Natural killer cell treated with Interleukin-12 subunit alpha and Interleukin-12 subunit beta and Interleukin-15 and Interleukin-18, amount 100 ng/mL, for 72 hours (primary cell): ENCODE measurements around the gene DNAH12. TPM values are rescaled to one million over a fixed set of nuclear protein-coding genes. Genes with fewer than 3 reads are reported as not detected.

Experiments
- ATAC-seq, 2 donors: fragments of 150-1000 bp; cut with Tn5 transposase in 1 of 2; sonication (Bioruptor Pico), chemical (Tn5 transposase) in 1 of 2; 2 replicates each; pipeline ENCODE4 v1.10.0; 2021
- DNase-seq: peaks from one replicate; pipeline ENCODE4 v3.0.0; 2022; ENCODE audit warnings: low spot score
- H3K27ac Mint-ChIP-seq, 2 donors: 1 replicate in 1 of 2; 2 replicates in 1 of 2; pipeline ENCODE4 v1.8.0; 2022; ENCODE audit warnings: mixed read lengths in 2 of 2, mild to moderate bottlenecking in 1 of 2, moderate library complexity in 1 of 2
- H3K27me3 Mint-ChIP-seq, 2 donors: 1 replicate in 1 of 2; 2 replicates in 1 of 2; pipeline ENCODE4 v1.8.0; 2022; ENCODE audit warnings: mixed read lengths in 2 of 2
- H3K36me3 Mint-ChIP-seq: one replicate; pipeline ENCODE4 v1.8.0; 2022; ENCODE audit warnings: mixed read lengths
- H3K4me1 Mint-ChIP-seq, 2 donors: 1 replicate in 1 of 2; 2 replicates in 1 of 2; pipeline ENCODE4 v1.8.0; 2022; ENCODE audit warnings: low read depth in 2 of 2, mixed read lengths in 2 of 2, mild to moderate bottlenecking in 1 of 2
- H3K4me3 Mint-ChIP-seq: one replicate; pipeline ENCODE4 v1.8.0; 2022; ENCODE audit warnings: mixed read lengths
- H3K9me3 Mint-ChIP-seq: 2 replicates; pipeline ENCODE4 v1.8.0; 2022; ENCODE audit warnings: mixed read lengths
- total RNA-seq, 2 donors: library from RNA; stranded (reverse); gene quantifications; one replicate each; pipeline ENCODE4 v1.2.3, GENCODE V29; 2022

DNAH12 gene
- total RNA-seq, 2 donors from 2014 or later, result 0.05 to 0.33 TPM

GRCh38 chr3:57256844-57257243, 287.3 kb downstream of the DNAH12 start:
- DNase-seq (no peak), ATAC-seq (no peak)
- H3K36me3 Mint-ChIP-seq, result peaks cover 21% of the 10 kb centered on the region
- no peaks in the 10 kb centered on the region for H3K4me1 Mint-ChIP-seq
- H3K27me3 Mint-ChIP-seq, result no peaks in the 10 kb centered on the region
- no peak overlapping the region for H3K4me3 Mint-ChIP-seq
- no peaks in the 10 kb centered on the region for H3K9me3 Mint-ChIP-seq
- H3K27ac Mint-ChIP-seq, result no peak overlapping the region

- Mint-ChIP-seq H3K4me3 (no peak overlapping the region), H3K27ac (no peak overlapping the region)
These were observed 291.7 kb downstream of the DNAH12 start for GRCh38 chr3:57252404-57252803.

GRCh38 chr3:57244946-57245345, 299.2 kb downstream of the DNAH12 start:
- no peaks in the 10 kb centered on the region for H3K27me3 Mint-ChIP-seq
- H3K4me3 Mint-ChIP-seq, result no peak overlapping the region
- no peaks in the 10 kb centered on the region for H3K4me1 Mint-ChIP-seq
- H3K36me3 Mint-ChIP-seq, result peaks cover 25% of the 10 kb centered on the region
- ATAC-seq, result no peak
- H3K27ac Mint-ChIP-seq, result no peak overlapping the region
- no peak for DNase-seq
- no peaks in the 10 kb centered on the region for H3K9me3 Mint-ChIP-seq

More at GRCh38 chr3:57252404-57252803, 291.7 kb downstream of the DNAH12 start:
- Mint-ChIP-seq H3K36me3 (peaks cover 12% of the 10 kb centered on the region), H3K27me3 (no peaks in the 10 kb centered on the region), H3K9me3 (no peaks in the 10 kb centered on the region), H3K4me1 (no peaks in the 10 kb centered on the region)
- DNase-seq, result no peak
- ATAC-seq, result no peak

Other genes starting within 250 kb of the DNAH12 start
- gene PDE12, start 11.9 kb upstream of the DNAH12 start, total RNA-seq, result 10 to 100 TPM; 29.5 to 30.0 TPM
- gene ARF4, start 53.0 kb upstream of the DNAH12 start, total RNA-seq, result 100 to 1,000 TPM in 1 of 2 donors, 10 to 100 TPM in 1; 92.7 to 112 TPM
- gene DENND6A, start 148.7 kb upstream of the DNAH12 start, total RNA-seq, result 10 to 100 TPM; 19.2 to 28.6 TPM
- 100 to 1,000 TPM in 1 of 2 donors, 10 to 100 TPM in 1; 57.3 to 103 TPM for gene SLMAP, start 212.0 kb upstream of the DNAH12 start, total RNA-seq